IPS-20b (cell line): ENCODE data around the gene TMEM52B.
A peak's percentile ranks its signal among the peaks of the same experiment; 100 is the strongest.

Experiments
- H3K27ac ChIP-seq: one replicate; pipeline ENCODE4 v1.5.1; 2013; ENCODE audit warnings: low read length
- H3K27me3 ChIP-seq: 2 replicates; pipeline ENCODE4 v1.6.1; 2013; ENCODE audit warnings: mild to moderate bottlenecking, low read length, inconsistent platforms; ENCODE audit not compliant: insufficient read depth
- H3K36me3 ChIP-seq: 2 replicates; pipeline ENCODE4 v1.6.1; 2013; ENCODE audit warnings: low read depth, mild to moderate bottlenecking, inconsistent platforms, low read length, moderate library complexity; ENCODE audit not compliant: insufficient read depth
- H3K4me1 ChIP-seq: 2 replicates; pipeline ENCODE4 v1.6.1; 2013; ENCODE audit warnings: mild to moderate bottlenecking, control low read depth, inconsistent platforms, low read length, moderate library complexity; ENCODE audit not compliant: insufficient read depth
- H3K4me3 ChIP-seq: 2 replicates; pipeline ENCODE4 v1.5.1; 2013; ENCODE audit warnings: mild to moderate bottlenecking, low read length, inconsistent platforms
- H3K9ac ChIP-seq: 2 replicates; pipeline ENCODE4 v1.6.1; 2013; ENCODE audit warnings: low read depth, mild to moderate bottlenecking, inconsistent platforms, low read length, moderate library complexity
- H3K9me3 ChIP-seq: 2 replicates; pipeline ENCODE4 v1.6.1; 2013; ENCODE audit warnings: mild to moderate bottlenecking, low read depth, low read length, inconsistent platforms; ENCODE audit not compliant: insufficient read depth

Gene TMEM52B

GRCh38 chr12:10178821-10179220 is at the start of gene TMEM52B:
Gene TMEM52B (plus strand): TSS chr12:10179032. CDS start chr12:10179575, 543 bp downstream.
- H3K9ac ChIP-seq: no peak within 1 kb of the TSS
- H3K36me3 ChIP-seq: no peaks in the 10 kb centered on the region
- H3K27ac ChIP-seq: no peak within 1 kb of the TSS
- no peak within 1 kb of the TSS for H3K4me3 ChIP-seq
- H3K9me3 ChIP-seq: no peaks in the 10 kb centered on the region
- H3K27me3 ChIP-seq: no peaks in the 10 kb centered on the region
- H3K4me1 ChIP-seq: no peaks in the 10 kb centered on the region

GRCh38 chr12:10130042-10130441 is 48.8 kb upstream of the TMEM52B start, which contains the start of gene CLEC7A:
Gene CLEC7A (minus strand): TSS chr12:10130199. CDS start chr12:10130082, 117 bp downstream.
- H3K9ac ChIP-seq: no peak within 1 kb of the TSS
- H3K4me3 ChIP-seq: no peak within 1 kb of the TSS
- H3K27me3 ChIP-seq: no peaks in the 10 kb centered on the region
- no peaks in the 10 kb centered on the region for H3K9me3 ChIP-seq
- H3K4me1 ChIP-seq: peaks cover 31% of the 10 kb centered on the region
- no peak within 1 kb of the TSS for H3K27ac ChIP-seq
- no peaks in the 10 kb centered on the region for H3K36me3 ChIP-seq

GRCh38 chr12:10131111-10131690 is 47.6 kb upstream of the TMEM52B start:
- H3K36me3 ChIP-seq: no peaks in the 10 kb centered on the region
- H3K4me1 ChIP-seq: peaks cover 31% of the 10 kb centered on the region
- H3K4me3 ChIP-seq: no peak overlapping the region
- no peak overlapping the region for H3K27ac ChIP-seq
- H3K9me3 ChIP-seq: no peaks in the 10 kb centered on the region
- H3K9ac ChIP-seq: no peak overlapping the region
- H3K27me3 ChIP-seq: no peaks in the 10 kb centered on the region

- Histone ChIP-seq H3K4me3 (peak overlapping the region; percentile 34), H3K4me1 (peaks cover 31% of the 10 kb centered on the region), H3K9me3 (no peaks in the 10 kb centered on the region), H3K36me3 (no peaks in the 10 kb centered on the region), H3K27me3 (no peaks in the 10 kb centered on the region), H3K27ac (peak overlapping the region; percentile 25), H3K9ac (peak overlapping the region; percentile 42; the same call in 1 of the 2 replicates)
Measured at GRCh38 chr12:10132850-10133370, 45.9 kb upstream of the TMEM52B start.

GRCh38 chr12:10135126-10135525 is 43.7 kb upstream of the TMEM52B start:
- Histone ChIP-seq H3K27ac (no peak overlapping the region), H3K9me3 (no peaks in the 10 kb centered on the region), H3K4me1 (peaks cover 23% of the 10 kb centered on the region), H3K9ac (no peak overlapping the region), H3K27me3 (no peaks in the 10 kb centered on the region), H3K36me3 (no peaks in the 10 kb centered on the region), H3K4me3 (no peak overlapping the region)

GRCh38 chr12:10136637-10137205 is 42.1 kb upstream of the TMEM52B start:
- no peak overlapping the region for H3K27ac ChIP-seq
- peaks cover 17% of the 10 kb centered on the region for H3K4me1 ChIP-seq
- no peaks in the 10 kb centered on the region for H3K27me3 ChIP-seq
- no peaks in the 10 kb centered on the region for H3K36me3 ChIP-seq
- no peak overlapping the region for H3K4me3 ChIP-seq
- no peak overlapping the region for H3K9ac ChIP-seq
- no peaks in the 10 kb centered on the region for H3K9me3 ChIP-seq

GRCh38 chr12:10140001-10140400 is 38.8 kb upstream of the TMEM52B start:
- Histone ChIP-seq H3K27me3 (no peaks in the 10 kb centered on the region), H3K9ac (no peak overlapping the region), H3K4me1 (no peaks in the 10 kb centered on the region), H3K27ac (no peak overlapping the region), H3K36me3 (no peaks in the 10 kb centered on the region), H3K9me3 (no peaks in the 10 kb centered on the region), H3K4me3 (no peak overlapping the region)

GRCh38 chr12:10142976-10143589 is 35.7 kb upstream of the TMEM52B start:
- Histone ChIP-seq H3K36me3 (no peaks in the 10 kb centered on the region), H3K4me1 (no peaks in the 10 kb centered on the region), H3K9me3 (no peaks in the 10 kb centered on the region), H3K27me3 (no peaks in the 10 kb centered on the region), H3K4me3 (no peak overlapping the region), H3K9ac (no peak overlapping the region), H3K27ac (no peak overlapping the region)

GRCh38 chr12:10147714-10148403 is 31.0 kb upstream of the TMEM52B start:
- Histone ChIP-seq H3K27ac (no peak overlapping the region), H3K27me3 (no peaks in the 10 kb centered on the region), H3K4me1 (no peaks in the 10 kb centered on the region), H3K9ac (no peak overlapping the region), H3K36me3 (no peaks in the 10 kb centered on the region), H3K4me3 (no peak overlapping the region), H3K9me3 (no peaks in the 10 kb centered on the region)

- Histone ChIP-seq H3K4me3 (no peak overlapping the region), H3K36me3 (no peaks in the 10 kb centered on the region), H3K9ac (no peak overlapping the region), H3K4me1 (no peaks in the 10 kb centered on the region), H3K27me3 (no peaks in the 10 kb centered on the region), H3K9me3 (no peaks in the 10 kb centered on the region), H3K27ac (no peak overlapping the region)
Measured at GRCh38 chr12:10151621-10152020, 27.2 kb upstream of the TMEM52B start.

GRCh38 chr12:10153271-10154144 is 25.3 kb upstream of the TMEM52B start:
- Histone ChIP-seq H3K4me1 (no peaks in the 10 kb centered on the region), H3K36me3 (no peaks in the 10 kb centered on the region), H3K27me3 (no peaks in the 10 kb centered on the region), H3K9me3 (no peaks in the 10 kb centered on the region), H3K27ac (no peak overlapping the region), H3K9ac (peak overlapping the region; percentile 73), H3K4me3 (peak overlapping the region; percentile 81)
